NCI-H2227 (cell line): Measurements from ENCODE around the gene CACNA1C.

Source experiments
- DNase-seq: peaks from one replicate; lab custom pipeline; 2025; ENCODE audit not compliant: unreplicated experiment; lab: John Stamatoyannopoulos, UW

Gene CACNA1C

DNA sequence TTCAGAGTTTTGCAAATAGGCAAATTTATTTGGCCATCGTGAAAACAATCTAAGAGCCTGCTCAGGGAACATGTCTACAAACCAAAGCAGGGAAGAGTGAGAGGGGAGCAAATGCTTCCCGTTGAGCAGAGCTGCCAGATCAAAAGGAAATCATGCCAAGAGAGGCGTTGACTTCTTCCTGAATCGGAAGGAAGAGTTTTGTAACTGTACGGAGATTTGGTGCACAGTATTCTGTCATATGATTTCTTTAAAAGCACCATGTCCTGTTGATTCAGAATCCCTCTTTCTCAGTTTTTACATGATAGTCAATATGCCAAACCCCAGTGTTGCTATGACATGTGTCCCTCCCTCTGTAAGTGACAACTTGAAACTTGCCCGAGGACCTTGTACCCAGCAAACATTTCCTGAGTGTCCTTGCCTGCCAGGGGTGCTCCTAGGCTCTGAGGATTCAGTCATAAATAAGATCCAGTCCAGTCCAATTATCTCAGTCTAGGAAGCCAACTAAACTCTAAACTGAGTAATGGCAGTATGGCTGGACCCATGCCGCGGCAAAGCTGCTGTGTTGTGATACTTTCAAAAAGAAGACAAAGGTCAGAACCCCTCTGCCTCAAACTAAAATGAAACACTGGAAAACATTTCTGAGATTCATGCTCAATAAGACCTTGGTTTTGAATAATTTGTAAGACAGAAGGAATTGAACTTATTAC is 441.9 kb downstream of the CACNA1C start:
- no peak for DNase-seq

DNA sequence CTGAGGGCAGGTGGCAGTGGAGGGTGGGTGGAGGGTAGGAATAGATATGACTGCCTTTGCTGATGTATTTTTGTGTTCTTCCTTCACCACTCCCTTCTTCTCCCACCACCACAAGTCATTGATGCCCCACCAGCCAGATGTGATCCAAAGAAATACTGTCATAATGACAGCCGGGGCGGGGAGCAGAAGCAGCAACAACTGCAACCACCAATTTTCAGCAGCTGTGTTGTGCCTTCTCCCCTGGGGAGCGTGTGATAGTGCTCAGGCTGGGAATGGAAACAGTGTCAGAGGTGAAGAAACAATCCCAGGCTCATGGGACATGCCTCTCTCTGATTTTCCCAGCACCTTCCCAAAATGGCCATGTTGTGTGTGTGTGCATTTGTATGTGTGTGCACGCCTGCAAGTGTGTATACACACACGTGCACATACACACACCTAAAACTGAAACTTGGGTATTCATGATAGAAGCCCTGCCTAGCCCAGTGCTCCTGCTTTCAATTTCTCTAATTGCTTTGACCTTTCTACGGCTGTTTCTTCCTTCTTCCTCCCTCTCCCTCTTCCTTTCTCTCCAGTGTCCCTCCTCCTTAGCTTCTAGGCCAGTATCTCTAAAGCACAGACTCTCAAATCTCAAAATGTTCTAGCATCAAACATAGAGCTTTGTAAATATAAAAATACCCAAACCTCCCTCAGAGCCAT is 442.8 kb downstream of the CACNA1C start:
- DNase-seq: peak; percentile 72

DNA sequence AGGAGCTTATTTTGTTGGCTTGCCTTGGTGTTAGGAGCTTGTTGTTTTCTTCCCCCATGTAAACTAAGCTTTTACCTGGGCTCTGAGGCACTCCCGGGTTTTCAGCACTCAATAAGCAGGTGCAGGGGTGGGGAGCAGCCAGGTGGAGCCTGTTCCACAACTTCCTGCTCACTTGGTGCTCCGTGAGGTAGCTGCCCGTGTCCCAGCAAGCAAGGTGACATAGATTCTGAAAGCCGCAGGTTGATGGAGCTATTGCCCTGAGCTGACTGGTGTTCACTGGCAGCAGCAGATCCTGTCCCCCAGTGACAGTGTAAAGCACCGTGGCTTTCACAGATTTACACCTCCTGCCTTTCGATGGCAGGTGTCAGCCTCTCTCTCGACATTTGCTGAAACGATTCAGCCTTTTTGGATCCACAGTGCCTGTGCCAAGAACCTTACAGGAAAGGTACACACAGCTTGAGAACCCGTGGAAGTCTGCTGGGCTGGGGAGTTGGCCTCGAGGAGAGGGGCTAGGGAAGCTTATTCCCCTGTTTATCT is 446.2 kb downstream of the CACNA1C start:
- no peak for DNase-seq

DNA sequence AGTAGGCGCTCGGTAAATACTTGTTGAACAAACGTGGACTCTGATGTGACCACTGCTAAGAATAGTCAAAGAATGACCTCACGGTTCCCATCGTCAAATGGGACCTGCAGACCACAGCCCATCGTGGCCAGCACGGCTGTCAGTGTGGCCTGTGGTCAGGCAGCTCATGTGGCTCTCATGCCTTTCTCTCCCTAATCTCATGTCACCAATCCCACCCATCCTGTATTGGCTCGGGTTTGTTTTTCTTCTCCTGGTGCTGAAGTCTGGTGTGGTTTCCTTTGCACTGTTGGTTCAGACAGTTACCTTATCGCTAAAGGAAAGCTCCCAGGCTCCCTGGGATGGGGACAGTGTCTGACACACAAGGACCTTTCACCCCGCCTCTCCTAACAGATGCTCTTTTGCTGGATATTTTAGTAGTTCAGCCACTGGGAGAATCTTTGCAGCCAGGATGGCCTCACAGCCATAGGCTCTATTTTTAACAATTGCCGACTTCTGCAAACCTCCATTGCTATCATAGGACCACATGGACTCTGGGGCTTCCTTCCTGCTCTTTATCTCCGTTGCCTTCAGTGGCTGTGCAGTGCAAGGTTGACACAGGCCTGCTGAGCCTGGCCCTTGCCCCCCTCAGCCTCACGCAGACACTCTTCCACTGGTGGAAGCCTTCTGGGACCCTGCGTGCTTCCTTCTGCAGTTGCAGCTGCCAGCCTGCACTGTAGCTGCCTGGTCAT is 448.8 kb downstream of the CACNA1C start:
- DNase-seq: no peak

DNA sequence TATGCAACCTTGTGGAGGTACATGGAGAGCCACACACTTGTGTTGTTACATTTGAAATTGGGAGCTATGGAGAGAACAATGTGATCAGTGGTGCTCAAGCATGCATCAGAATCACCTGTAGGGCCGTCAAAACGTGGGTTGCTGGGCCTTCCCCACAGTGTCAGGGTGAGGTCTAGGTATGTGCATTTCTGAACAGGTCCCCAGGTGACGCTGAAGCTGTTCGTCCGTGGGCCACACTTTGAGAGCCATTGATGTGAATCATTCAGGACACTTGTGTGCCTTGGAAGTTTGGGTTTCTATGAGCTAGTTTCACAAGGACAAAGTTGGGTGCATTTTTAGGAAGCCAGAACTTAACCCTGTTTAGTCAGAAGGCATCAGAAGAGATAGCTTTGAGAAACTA is 450.2 kb downstream of the CACNA1C start:
- no peak for DNase-seq

DNA sequence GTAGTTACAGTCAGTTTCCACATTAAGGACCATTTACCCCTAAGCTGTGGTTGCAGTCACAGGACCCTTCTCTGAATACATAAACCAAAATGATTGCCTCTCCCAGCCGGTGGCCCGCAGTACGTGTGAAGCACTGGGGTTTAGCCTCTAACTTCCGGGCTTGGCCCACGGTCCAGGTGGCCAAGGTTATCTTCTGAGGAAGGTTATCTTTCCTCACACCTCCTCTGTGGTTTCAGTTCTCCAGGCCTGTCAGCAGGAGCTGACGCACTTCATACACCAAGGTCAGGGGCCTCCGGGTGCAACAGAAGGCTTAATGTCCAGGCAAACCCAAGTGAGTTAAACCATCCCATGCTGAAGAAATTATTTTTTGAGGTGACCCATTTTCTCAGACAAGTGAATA is 451.0 kb downstream of the CACNA1C start:
- DNase-seq: no peak

DNA sequence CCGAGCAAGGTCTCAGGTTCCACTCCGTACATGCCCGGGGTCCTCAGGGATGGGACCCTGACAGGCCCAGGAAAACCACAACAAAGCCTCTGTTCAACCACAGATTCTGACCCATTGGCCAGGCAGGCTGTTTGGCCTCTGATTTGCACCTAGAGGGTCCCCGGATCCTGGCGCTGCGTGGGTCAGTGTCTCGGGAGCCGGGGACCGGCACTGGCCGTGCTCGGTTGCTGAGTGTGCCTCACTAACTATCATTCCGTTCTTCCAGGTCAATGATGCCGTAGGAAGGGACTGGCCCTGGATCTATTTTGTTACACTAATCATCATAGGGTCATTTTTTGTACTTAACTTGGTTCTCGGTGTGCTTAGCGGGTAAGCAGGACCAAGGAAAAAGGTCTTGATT is 451.8 kb downstream of the CACNA1C start:
- DNase-seq: no peak

DNA sequence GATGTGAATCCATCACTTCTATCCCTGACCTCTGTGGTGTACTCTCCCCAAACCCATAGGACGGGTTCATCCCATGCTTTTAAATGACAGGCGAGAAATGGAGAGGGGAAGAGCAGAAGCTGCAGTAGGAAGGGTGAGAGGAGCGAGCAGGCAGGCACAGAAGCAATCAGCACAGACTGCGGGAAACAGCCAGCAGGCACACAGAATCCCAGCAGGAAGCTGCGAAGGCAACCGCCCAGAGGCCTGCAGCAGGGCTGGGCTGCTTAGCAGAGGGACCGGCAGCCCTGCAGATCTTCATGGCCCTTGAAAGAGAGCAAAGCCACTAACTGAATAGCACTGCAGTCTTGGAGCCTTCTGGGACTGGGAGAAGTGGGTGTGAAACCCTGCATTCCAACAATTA is 455.0 kb downstream of the CACNA1C start:
- peak; percentile 34 for DNase-seq

DNA sequence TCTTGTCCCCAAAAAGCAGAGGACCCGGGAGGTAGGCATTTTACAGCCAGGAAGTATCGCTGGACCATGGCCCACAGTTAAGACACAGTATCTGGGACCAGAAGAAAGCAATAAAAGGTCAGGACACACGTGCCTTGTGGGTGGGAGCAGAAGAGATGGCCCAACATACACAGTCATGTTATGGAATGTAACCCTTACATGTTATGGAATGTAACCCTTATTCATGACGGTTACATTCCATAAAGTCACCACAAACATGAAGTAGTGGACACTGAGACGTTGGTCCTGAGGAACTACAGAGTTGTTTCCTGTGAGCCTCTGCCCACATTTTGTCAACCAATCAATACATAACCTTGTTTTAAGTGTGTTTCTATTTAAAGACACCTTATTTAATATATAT is 456.4 kb downstream of the CACNA1C start:
- no peak for DNase-seq

DNA sequence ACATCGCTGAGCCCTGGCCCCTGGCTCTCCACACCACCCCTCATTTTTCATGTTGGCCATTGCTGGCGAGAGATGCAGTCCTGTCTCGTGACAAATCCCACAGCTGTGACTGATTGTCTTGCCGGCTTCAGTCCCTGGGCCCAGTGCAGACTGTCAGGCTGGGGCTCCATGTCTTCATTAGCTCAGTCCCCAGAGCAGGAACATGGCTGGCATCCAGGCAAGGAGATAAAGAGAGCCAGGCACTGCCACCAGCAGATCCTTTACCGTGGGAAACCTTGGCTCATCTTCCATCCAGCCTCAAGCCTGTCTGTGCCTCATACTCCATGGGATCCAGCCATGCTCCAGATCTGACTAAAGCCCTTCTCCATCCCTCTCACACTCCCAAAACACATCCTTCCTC is 457.3 kb downstream of the CACNA1C start:
- DNase-seq: no peak

DNA sequence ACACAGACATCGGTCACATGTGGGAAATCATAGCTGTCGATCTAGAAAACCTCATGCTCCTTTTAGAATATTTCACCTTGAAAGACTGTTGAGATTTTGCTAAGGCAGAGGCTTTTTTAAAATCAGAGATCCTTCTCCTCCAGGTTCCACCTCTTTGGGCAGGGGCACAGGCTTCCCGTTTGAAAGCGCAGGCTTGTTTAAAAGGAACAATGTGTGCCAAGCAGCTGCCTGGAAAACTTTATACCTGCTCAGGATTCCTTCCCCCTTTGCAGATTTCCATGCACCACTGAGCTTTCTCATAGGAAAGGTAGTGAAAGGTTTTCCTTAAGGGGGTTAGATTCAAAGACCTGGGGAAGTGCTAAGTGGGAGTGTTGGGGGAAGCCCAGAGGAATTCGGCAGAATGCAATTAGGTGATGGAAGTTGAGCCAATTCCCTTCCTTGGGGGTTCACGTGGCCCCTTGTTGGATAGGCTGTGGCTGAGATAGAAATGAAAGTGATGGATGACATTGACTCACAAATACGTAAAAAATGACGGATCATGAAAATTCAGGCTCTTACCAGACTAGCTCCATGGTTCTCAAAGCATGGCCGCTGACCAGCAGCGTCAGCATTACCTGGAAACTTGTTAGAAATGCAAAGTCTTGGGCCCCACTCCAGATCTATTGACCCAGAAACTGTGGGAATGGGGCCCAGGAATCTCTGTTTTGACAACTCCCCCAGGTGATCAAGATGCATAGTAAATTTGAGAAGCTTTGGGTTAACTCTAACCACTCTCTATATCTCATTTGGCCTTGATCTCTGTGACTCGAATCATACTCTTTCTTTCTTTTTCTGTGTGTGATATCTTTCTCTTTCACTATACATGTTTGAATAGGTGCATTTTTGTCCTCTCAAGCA is 460.6 kb downstream of the CACNA1C start:
- DNase-seq: no peak

DNA sequence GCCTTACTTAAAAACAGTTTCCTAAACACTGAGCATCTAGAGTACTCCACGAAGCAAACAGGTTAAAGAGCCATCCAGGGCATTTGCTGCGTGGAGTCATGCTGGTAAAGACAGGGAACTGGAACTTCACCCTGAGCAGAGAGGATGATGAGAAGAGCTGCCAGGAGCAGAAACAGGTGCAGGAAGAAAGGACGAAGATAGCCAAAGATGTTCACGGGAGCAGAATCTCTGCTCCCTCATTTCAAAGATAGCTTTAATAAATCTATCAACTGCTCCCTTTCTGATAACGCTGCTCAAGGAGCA is 461.2 kb downstream of the CACNA1C start:
- no peak for DNase-seq

DNA sequence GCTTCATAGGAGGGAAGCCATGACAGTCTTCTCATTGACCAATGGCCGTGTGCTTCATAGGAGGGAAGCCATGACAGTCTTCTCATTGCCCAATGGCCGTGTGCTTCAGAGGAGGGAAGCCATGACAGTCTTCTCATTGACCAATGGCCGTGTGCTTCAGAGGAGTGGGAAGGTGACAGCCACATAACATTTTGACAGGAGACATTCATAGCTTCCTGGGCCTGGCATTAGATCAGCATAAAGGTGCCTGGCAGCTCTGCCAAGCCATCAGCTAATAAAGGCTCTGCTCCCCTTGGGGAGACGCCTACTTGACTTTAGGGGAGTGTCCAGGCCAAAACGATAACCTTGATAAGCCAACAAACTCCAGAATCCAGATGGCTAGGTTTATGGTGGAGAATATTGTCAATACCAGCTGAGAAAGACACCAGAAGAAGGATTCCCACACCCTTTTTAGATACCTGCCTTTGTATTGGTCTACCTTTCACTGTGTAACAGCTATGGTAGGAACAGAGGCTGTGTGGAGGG is 468.0 kb downstream of the CACNA1C start:
- no peak for DNase-seq

DNA sequence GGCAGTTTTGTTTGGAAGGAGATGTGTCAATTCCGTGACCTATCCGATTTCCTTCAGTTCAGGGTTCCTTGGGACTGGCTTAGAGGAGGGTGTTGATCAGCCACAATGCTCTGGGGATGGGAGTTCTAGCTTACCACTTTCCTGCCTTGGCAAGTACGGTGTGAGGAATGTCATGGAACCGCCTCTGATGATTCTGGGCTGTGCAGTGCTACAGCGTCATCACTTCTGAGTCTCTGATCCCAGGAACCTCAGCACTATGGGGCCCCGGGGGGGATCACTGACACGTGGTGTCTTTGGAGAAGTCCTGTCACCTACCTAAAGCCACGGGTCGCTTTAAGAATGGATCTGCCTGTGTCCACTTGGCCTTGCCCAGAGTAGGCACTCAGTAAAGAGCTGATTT is 470.5 kb downstream of the CACNA1C start:
- no peak for DNase-seq

DNA sequence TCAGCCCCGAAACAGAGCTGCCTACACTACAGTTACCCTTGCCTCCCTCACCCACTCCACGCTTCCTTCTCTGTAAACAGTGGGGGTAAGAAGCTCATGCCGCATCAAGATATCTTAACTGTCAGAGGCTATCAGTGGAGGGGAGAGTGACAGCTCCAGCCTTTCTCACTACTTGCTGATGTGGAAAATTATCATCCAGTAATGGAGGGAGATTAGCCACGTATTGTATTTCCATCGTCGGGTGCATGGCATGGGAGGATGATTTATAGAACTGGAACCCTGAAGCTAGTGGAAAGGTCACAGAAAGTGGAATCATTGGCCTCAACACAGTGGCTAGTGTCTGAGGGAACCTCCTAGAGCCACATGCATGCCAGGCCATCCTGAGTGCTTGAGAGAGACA is 471.1 kb downstream of the CACNA1C start:
- DNase-seq: no peak

DNA sequence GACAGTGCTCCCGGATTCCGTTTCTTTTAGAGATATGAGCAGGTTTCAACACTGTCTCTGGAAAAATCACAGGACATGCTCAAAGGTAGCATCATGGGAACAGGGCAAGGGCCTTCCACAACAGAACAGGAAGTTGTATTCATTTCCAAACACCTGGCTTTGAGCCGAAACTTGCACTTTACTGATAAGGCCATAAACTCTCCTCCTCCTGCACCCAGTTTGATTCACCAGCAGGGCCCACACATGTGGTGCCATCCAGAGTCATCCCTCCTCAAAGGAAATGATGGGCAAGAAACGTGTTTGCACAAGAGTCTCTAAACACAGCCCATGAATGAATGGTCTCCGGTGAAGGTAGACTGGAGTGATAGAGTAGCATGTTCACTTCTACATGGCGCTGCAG is 473.6 kb downstream of the CACNA1C start:
- DNase-seq: no peak

DNA sequence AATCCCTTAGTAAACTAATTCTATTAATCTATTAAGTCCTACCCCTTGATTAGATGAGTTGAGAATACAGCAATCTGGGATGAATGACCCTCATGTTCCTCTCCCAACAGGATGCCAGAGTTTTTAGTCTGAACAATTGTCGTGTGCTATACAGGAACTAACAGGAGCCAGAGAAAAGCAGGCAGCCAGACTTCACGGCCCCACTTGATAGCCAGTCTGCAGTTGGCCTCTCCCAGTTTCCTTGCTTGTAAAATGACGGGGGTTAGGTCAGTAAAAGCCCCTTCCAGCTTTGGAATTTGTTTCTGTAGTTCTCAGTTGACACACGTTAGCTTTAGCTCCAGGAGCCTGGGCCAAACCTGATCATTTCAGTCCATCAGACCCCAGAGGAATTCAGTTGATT is 475.2 kb downstream of the CACNA1C start:
- no peak for DNase-seq

DNA sequence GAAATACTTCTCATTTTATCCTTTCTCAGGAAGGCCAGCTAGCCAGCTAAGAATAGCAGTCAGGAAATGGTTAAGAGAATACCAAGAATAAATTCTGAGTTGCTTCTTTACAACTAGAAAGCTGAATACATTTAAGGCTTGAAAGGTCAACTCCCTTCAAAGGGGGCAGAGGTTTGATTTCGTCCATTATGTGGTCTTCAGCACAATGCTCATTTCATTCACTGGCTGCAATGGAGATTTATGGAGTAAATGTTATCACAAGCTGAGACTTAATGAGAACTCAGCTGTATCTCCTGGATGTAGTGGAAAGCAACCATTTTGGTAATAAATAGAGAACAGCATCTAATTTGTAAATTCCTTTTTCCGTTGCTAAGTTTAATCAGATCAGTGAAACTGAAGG is 477.0 kb downstream of the CACNA1C start:
- DNase-seq: no peak

DNA sequence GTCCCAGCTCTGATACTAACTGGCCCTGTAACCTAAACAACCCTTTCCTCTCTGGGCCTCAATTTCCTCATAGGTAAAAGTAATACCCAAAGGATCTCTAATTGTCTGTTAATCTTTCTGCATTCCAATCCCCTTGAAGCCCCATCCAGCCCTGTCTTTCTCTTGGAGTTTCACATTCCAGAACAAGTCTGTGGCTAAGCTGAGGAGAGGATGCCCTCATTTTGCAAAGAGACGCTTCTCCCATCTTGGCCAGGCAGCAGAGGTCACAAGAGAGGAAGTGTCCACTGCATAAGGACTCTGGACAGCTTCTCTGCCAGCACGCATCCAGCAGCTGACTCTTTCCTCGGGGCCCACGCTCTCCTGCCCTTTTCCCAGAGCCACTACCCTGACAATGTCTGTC is 478.6 kb downstream of the CACNA1C start:
- no peak for DNase-seq

DNA sequence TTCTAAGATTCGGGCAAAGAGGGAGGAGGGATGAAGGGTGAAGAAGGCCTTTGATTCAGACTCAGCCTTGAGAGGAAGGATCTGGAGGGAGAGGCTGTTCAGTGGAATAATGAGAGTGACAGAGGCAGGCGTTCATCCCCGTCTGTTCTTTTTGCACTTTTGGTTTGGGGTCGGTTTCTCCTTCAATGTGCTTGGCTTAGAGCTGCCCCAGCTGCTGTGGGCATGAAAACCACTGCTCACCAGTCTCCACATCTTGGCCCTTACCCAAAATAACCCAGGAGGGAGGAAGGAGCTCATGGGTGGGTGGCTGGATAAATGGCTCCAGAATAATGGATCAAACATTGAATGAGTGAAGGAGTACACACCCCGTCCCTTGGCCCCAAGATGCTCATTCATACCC is 480.2 kb downstream of the CACNA1C start:
- no peak for DNase-seq
